Activated CD8-positive, alpha-beta memory T cell treated with anti-CD3 and anti-CD28 coated beads, Interleukin-2, amount 50 U/mL, for 1 hour (primary cell): ENCODE measurements around the gene PAX1.

ENCODE experiments used
- DNase-seq: peaks from one replicate; pipeline ENCODE4 v3.0.0-alpha.2; 2020; ENCODE audit errors: extremely low read depth

Gene PAX1

GRCh38 chr20:21705575-21706260 lies at the start of gene PAX1:
TSS of gene PAX1 (plus strand) at chr20:21705664. CDS start at chr20:21705713, 49 bp downstream.
- no peak for DNase-seq

- no peak for DNase-seq
Measured at GRCh38 chr20:21656308-21657067, 49.0 kb upstream of the PAX1 start.

- no peak for DNase-seq
Measured at GRCh38 chr20:21661488-21662055, 43.9 kb upstream of the PAX1 start.

- no peak for DNase-seq
Measured at GRCh38 chr20:21663465-21663864, 42.0 kb upstream of the PAX1 start.

- DNase-seq: no peak
Measured at GRCh38 chr20:21665687-21666446, 39.6 kb upstream of the PAX1 start.

GRCh38 chr20:21670126-21670525 lies 35.3 kb upstream of the PAX1 start:
- no peak for DNase-seq

DNA sequence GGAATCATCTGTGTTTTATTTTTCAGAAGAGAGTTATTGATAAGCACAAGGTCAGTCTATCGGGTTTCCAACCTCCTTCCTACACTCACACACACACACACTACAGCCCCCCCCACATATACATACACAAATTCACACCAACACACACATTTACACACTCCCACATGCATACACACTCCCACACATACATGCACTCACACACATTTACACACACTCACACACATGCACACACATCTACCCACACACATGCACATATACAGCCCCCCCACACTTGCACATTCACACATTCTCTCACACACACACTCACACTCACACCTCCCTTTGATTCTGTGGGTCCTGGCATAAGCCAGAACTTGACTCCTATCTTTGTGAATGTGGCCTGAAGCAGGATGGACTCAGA lies 34.5 kb upstream of the PAX1 start:
- DNase-seq: no peak

DNA sequence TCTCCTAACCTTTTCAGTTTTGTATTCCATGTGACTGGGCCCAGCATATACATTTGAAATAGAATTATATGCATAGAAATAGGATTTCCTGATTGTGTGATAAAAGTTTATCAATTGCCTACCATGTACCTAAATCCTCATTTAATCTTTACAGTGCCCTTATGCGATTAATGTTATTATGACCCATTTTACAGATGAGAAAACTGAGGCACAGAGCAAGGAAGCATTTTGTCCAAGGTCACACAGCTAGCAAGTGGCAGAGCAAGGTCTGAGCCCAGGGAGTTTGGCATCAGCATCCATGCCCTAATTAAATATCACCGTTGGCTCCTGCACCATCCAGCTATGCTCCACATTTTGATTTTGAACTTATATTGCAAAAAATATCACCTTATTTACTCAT lies 28.2 kb upstream of the PAX1 start:
- no peak for DNase-seq

DNA sequence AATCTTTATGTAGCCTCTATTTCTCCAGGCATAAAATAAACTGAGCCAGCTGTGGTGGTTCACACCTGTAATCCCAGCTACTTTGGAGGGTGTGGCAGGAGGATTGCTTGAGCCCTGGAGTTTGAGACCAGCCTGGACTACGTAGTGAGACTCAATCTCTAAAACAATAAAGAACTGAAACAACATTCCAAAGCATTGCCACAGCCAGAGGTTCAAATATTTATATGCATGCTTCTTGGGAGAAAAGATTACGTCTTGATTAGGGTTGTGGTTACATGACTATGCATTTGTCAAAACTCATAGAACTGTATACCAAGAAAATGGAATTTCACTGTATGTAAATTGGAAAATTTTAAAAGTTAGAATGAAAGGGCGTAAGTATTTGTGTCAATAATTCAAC lies 27.7 kb upstream of the PAX1 start:
- DNase-seq: no peak

DNA sequence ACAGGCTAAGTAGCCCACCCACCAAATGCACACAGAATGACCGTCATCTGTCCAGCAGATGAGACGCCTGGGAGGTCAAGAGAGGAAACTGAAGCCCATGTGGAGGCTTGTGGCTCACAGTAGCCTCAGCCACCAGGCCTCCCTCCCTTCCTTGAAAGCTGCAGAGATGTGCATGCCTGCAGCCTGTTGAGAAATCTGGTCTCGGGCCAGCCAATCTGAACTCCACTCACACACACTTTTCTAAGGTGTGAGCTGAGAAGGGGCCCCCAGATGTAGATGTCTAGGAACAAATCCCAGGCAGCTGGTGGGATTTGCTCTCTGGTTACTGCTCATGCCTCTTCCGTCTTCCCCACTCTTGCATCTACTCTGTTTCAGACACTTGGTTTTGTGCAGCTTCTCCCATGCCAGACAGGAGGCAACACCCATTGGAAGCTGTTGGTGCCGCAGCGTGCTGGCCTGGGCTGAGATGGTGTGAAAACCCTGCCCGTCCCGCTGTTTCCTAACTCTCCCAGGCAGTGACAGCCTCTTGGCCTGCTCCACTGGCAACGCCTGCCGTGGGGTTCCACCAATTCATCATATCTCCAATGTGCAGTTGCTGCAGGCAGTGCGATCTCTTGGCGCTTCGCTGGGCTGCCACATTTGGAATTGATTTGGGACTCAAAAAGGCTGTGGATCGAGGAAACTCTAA lies 24.1 kb upstream of the PAX1 start:
- DNase-seq: no peak

DNA sequence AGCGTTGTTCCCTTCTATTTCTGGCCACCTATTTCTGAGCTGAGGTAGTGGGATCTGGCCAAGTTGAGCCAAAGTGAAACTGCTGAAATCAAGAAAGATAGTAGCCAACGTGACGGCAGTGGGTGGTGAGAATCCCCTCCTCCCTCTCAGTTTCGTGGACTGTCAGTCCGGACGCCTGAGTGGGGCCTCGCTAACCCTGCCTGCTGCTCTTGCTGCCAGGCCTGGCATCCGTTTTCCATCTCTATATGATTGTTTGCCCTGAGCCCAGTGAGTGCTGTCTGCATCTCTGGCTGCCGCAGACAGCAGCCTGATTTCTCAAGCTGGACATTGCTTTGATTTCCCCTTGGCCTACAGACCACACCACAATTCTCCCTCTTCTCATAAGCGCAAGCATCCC lies 23.5 kb upstream of the PAX1 start:
- DNase-seq: no peak

GRCh38 chr20:21682521-21682954 lies 22.9 kb upstream of the PAX1 start:
- no peak for DNase-seq

DNA sequence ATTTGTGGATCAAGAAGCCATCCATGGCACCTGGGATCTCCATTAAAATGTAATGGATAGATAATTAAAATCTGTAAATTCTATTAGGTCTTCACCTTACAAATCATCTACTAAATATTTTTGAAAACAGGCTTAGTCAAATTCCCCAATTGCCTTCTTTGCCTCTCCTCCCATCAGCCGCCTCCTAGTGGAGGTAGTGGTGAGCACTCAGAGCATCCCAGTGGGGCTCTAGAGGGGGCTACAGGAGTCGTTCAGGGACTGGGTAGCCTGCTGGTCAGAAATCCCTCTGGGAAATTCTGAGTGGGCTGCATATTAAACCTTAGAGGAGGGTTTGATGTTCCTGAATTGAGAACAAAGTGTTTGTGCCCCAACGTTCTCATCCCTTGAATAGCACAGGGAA lies 20.8 kb upstream of the PAX1 start:
- DNase-seq: no peak

GRCh38 chr20:21685981-21686380 lies 19.5 kb upstream of the PAX1 start:
- no peak for DNase-seq

DNA sequence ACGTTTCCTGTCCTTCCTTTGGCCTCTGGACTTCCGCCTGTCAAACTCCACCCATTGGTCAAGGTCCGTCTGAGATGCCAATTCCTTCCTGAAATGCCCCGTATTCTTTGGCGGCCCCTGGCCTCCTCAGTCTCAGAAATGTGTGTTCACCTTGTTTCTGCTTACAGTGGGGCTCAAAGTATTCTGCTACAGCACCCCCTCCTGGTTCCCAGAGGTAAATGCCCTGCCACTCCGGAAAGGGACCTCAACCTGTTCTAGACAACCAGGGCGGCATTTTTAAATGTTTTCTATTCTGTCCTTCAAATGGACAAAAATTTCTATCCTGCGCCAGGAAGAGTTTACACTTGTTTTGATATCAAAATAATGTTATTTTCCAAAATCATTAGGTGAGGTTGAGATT lies 12.1 kb upstream of the PAX1 start:
- DNase-seq: no peak

DNA sequence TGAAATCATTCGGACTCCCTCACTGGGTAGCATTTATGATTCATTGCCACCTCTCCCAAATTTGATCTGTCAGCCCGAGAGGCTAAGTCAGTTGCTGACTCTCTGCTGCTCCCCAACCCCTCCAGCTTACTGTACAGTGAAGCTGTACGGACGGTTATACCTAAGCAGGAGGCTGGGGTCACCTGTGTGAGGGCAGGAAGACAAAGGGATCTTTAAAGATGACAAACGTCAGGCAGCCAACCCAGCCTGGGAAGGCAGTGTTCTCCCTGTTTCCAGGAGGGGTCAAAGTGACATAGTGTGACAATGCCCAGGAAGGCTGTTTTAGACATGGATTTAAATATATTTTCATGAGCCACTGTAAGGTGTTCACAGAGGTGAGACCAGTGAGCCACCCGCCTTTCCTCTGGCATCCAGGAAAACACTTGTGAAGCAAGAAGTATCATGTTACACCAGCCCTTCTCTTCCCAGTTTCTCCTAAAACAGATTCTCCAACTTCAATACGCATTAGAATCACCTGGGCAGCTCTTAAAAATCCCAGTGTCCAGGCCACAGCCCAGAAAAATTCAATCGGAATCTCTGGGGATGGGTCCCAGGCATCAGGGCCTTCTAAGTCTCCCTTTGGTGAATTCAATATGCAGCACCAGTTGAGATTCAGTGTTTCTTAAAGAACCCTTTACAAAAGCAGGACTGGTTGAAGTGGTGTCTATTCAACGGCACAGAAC lies 6.8 kb upstream of the PAX1 start:
- no peak for DNase-seq

GRCh38 chr20:21699216-21699508 lies 6.3 kb upstream of the PAX1 start:
- no peak for DNase-seq

GRCh38 chr20:21701171-21701876 lies 4.1 kb upstream of the PAX1 start:
- DNase-seq: no peak

DNA sequence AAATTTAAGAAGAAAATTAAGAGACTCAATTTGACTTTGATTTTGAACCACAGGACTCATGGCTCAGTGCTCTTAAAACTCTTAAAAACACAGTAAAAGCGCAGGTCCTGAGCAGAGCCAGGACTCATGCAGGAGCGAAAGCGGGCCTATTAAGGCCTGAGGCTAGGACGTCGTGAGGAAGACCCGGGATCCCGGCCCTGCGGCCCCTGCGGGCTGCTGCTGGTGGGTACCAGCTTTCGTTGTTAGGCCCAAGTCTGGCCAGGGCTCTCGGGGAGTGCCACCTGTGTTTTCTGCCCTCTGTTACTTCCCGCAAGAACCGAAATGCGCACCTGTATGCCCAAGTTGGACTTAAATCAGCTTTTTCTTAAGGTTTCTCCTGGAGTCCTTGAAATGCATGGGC lies 3.4 kb upstream of the PAX1 start:
- DNase-seq: no peak

DNA sequence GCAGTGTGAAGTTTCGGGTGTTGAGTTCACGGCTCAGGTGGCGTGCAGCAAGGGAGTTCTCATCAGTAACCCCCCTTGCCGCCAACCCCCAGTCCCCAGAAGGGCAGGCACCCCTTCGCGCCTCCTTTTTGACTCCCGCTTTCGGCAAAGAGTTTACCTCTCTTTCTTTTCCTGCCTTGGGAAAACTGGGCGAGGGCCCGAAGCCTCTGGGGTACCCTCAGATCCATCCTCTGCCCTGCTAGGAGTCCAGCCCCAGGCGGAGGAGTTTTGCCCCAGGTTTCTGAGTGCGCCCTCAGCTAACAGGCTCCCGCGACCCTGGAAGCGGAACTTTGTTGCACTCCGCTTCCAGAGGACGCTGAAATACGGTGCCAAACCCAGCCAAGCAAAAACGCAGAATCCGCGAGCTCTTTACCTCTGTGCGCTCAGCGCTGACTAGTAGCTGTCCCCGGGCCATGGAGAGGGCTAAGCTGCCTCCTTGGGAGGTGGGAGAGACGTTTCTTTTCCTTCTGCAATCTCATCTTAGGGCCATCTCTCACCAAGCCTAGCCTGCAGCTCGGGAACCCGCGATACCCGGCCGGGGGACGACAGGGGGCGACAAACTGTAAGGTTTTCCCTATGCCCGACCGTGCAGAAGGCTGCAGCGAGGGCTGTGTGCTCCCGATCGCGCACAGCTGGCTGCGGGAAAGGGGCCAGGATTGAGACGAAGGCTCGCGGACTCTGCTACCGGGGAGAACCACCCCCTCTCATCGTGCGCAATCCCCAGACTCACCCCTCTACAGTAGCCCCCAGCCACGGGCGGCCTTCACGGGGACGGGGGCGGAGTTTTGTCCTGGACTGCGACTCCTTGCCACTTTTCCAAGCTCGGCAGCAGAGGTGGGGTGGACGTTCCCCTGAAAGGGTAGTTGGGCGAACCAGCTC lies 2.7 kb upstream of the PAX1 start:
- no peak for DNase-seq
